SK-N-SH (cell line): Measurements from ENCODE around the gene NRGN. TPM values are rescaled to one million over a fixed set of nuclear protein-coding genes. Genes with fewer than 3 reads are reported as not detected.

ENCODE experiments used
- CTCF ChIA-PET: fragments of 300-600, 350-600 bp; formaldehyde crosslinking; extraction: SDS; loops from one replicate; lab custom pipeline; 2021; lab: Yijun Ruan, JAX
- POLR2A ChIA-PET: fragments of 350-600 bp; sonication (Branson Sonifier 250); formaldehyde crosslinking; extraction: SDS; loops from one replicate; lab custom pipeline; 2020; ENCODE audit warnings: antibody characterized with exemption, inconsistent platforms; lab: Yijun Ruan, JAX
- DNase-seq: peaks from one replicate; pipeline ENCODE4 v3.0.0; 2012
- H2AFZ ChIP-seq: fragments of 200-600 bp; sonication (generic); 2 replicates; pipeline ENCODE4 v1.8.1; 2016; ENCODE audit warnings: antibody characterized with exemption, mild to moderate bottlenecking, low read depth
- H3F3A ChIP-seq: fragments of 200-600 bp; sonication (generic); replicated peaks from 2 replicates; pipeline ENCODE3; 2016; ENCODE audit warnings: antibody characterized with exemption, mild to moderate bottlenecking; ENCODE audit not compliant: insufficient read depth
- H3K27ac ChIP-seq, 2 experiments: fragments of 200-500 bp in 1 of 2; fragments of 200-600 bp in 1 of 2; sonication (Bioruptor generic) in 1 of 2; sonication (generic), shearing (Covaris generic) in 1 of 2; 2 replicates each; pipeline versions ENCODE4 v1.5.1 to v1.6.1; 2014 to 2016; ENCODE audit warnings: low read depth in 2 of 2, inconsistent platforms in 1 of 2, low read length in 1 of 2, mild to moderate bottlenecking in 1 of 2, mixed read lengths in 1 of 2
- H3K27me3 ChIP-seq: fragments of 200-600 bp; sonication (generic), shearing (Covaris generic); 2 replicates; pipeline ENCODE4 v1.6.1; 2016; ENCODE audit warnings: mixed run types; ENCODE audit not compliant: insufficient read depth
- H3K36me3 ChIP-seq, 2 experiments: fragments of 200-500 bp in 1 of 2; fragments of 200-600 bp in 1 of 2; sonication (Bioruptor generic) in 1 of 2; sonication (generic) in 1 of 2; replicated peaks in 1 of 2; 2 replicates each; pipeline versions ENCODE3 to v1.5.1; 2014 to 2016; ENCODE audit warnings: low read length in 1 of 2, mild to moderate bottlenecking in 1 of 2; ENCODE audit not compliant: insufficient read depth in 2 of 2, control insufficient read depth in 1 of 2
- H3K4me1 ChIP-seq, 2 experiments: fragments of 200-500 bp in 1 of 2; fragments of 200-600 bp in 1 of 2; sonication (Bioruptor generic) in 1 of 2; sonication (generic), shearing (Covaris generic) in 1 of 2; 2 replicates each; pipeline versions ENCODE4 v1.5.1 to v1.6.1; 2014 to 2016; ENCODE audit warnings: low read depth in 1 of 2, low read length in 1 of 2, mixed run types in 1 of 2; ENCODE audit not compliant: insufficient read depth in 2 of 2, control insufficient read depth in 1 of 2
- H3K4me2 ChIP-seq: fragments of 200-600 bp; sonication (generic), shearing (Covaris generic); 2 replicates; pipeline ENCODE4 v1.6.1; 2017; ENCODE audit warnings: mixed run types
- H3K4me3 ChIP-seq, 2 experiments: fragments of 200-500 bp in 1 of 2; fragments of 200-600 bp in 1 of 2; sonication (Bioruptor generic) in 1 of 2; sonication (generic), shearing (Covaris generic) in 1 of 2; 2 replicates each; pipeline versions ENCODE4 v1.5.1 to v1.8.1; 2014 to 2016; ENCODE audit warnings: low read depth in 2 of 2, inconsistent platforms in 1 of 2, low read length in 1 of 2, mild to moderate bottlenecking in 1 of 2, mixed read lengths in 1 of 2, moderate library complexity in 1 of 2
- H3K79me2 ChIP-seq: fragments of 200-600 bp; sonication (generic); 2 replicates; pipeline ENCODE4 v1.8.1; 2017; ENCODE audit warnings: mild to moderate bottlenecking; ENCODE audit not compliant: insufficient read depth
- H3K9ac ChIP-seq: fragments of 200-600 bp; sonication (generic); 2 replicates; pipeline ENCODE4 v1.6.1; 2017; ENCODE audit warnings: mixed run types
- H3K9me2 ChIP-seq: fragments of 200-600 bp; sonication (generic); 2 replicates; pipeline ENCODE4 v1.6.1; 2017; ENCODE audit warnings: mixed run types
- H3K9me3 ChIP-seq: fragments of 200-600 bp; sonication (generic); 2 replicates; pipeline ENCODE4 v1.6.1; 2017; ENCODE audit warnings: mixed run types, mild to moderate bottlenecking, moderate library complexity
- H4K20me1 ChIP-seq: fragments of 200-600 bp; sonication (generic); 2 replicates; pipeline ENCODE4 v1.6.1; 2017; ENCODE audit warnings: mild to moderate bottlenecking, mixed run types; ENCODE audit not compliant: insufficient read depth
- CTCF ChIP-seq: fragments of 200-600 bp; sonication (generic); IDR thresholded peaks from 2 replicates; pipeline ENCODE4 v1.6.1; 2017; ENCODE audit warnings: antibody characterized with exemption, mild to moderate bottlenecking, moderate library complexity
- ELF1 ChIP-seq: IDR thresholded peaks from 2 replicates; pipeline ENCODE4 v1.4.0; 2012
- FOXM1 ChIP-seq: IDR thresholded peaks from 2 replicates; pipeline ENCODE4 v1.4.0; 2012; ENCODE audit warnings: low read depth, mild to moderate bottlenecking
- NFIC ChIP-seq: IDR thresholded peaks from 2 replicates; pipeline ENCODE4 v1.4.0; 2012; ENCODE audit warnings: borderline replicate concordance
- PBX3 ChIP-seq: IDR thresholded peaks from 2 replicates; pipeline ENCODE4; 2012
- RAD21 ChIP-seq: IDR thresholded peaks from 2 replicates; pipeline ENCODE4 v1.6.1; 2012; ENCODE audit warnings: mild to moderate bottlenecking, low read length
- RXRA ChIP-seq: IDR thresholded peaks from 2 replicates; pipeline ENCODE4 v1.4.0; 2012; ENCODE audit warnings: low read depth, mild to moderate bottlenecking, borderline replicate concordance
- SIN3A ChIP-seq: IDR thresholded peaks from 2 replicates; pipeline ENCODE4 v1.6.1; 2012; ENCODE audit warnings: low read depth, mild to moderate bottlenecking, low read length, moderate library complexity, borderline replicate concordance
- TAF1 ChIP-seq: IDR thresholded peaks from 2 replicates; pipeline ENCODE4 v1.6.1; 2012; ENCODE audit warnings: low read depth, mild to moderate bottlenecking, low read length, moderate library complexity, borderline replicate concordance
- TEAD4 ChIP-seq: IDR thresholded peaks from 2 replicates; pipeline ENCODE4 v1.4.0; 2012; ENCODE audit warnings: mild to moderate bottlenecking, borderline replicate concordance; ENCODE audit not compliant: insufficient read depth
- USF2 ChIP-seq: fragments of 150-350 bp; IDR thresholded peaks from 2 replicates; pipeline ENCODE4 v1.6.1; 2017; ENCODE audit warnings: antibody characterized with exemption, low read length, low read depth, borderline replicate concordance
- YY1 ChIP-seq: IDR thresholded peaks from 2 replicates; pipeline ENCODE4 v1.4.0; 2012; ENCODE audit warnings: low read depth, mild to moderate bottlenecking
- ZBTB33 ChIP-seq: IDR thresholded peaks from 2 replicates; pipeline ENCODE4 v1.4.0; 2012; ENCODE audit warnings: low read depth, borderline replicate concordance
- WGBS: methylation state at CpG from one replicate; pipeline ENCODE4 v1.1.6; 2017; ENCODE audit warnings: low lambda C conversion rate; 5-methylcytosine and 5-hydroxymethylcytosine counted together
- polyA plus RNA-seq, 3 experiments: library from polyadenylated mRNA; depleted of rRNA; stranded (reverse); fragments of >200 nt; gene quantifications; 2 replicates each; pipeline ENCODE4 v1.2.3, GENCODE V29; 2012

The NRGN gene
- polyA plus RNA-seq, 1 of the 3 experiments (the other 2 are of a cell fraction), result 6.8 TPM

GRCh38 chr11:124776865-124777645 lies 37.3 kb downstream of the NRGN start:
- peaks cover 7 to 21% of the 10 kb centered on the region in 2 experiments for H3K36me3 ChIP-seq
- no peak for DNase-seq
- POLR2A ChIA-PET, result no interaction called here
- H3K9ac ChIP-seq, result no peak overlapping the region
- no peak overlapping the region for H3K4me3 ChIP-seq
- TF ChIP-seq ELF1 (no peak), TEAD4 (no peak), YY1 (no peak), SIN3A (no peak), PBX3 (no peak), RAD21 (no peak), NFIC (no peak), RXRA (no peak), ZBTB33 (no peak), TAF1 (no peak), FOXM1 (no peak), USF2 (no peak)
- H3K9me3 ChIP-seq, result no peaks in the 10 kb centered on the region
- no peaks in the 10 kb centered on the region for H3K27me3 ChIP-seq
- H2AFZ ChIP-seq, result no peak overlapping the region
- CTCF ChIA-PET, result interaction anchor here (0.8 to 9.9 kb wide), 5 partner anchors 10 to 116 kb away, joined by 3 to 60 read pairs (median 4); partner anchors contain the start of gene ESAM
- H3K27ac ChIP-seq, result no peak overlapping the region
- H3F3A ChIP-seq, result no peaks in the 10 kb centered on the region
- no peaks in the 10 kb centered on the region for H3K9me2 ChIP-seq
- peaks cover 65% of the 10 kb centered on the region for H3K79me2 ChIP-seq
- no peaks in the 10 kb centered on the region for H4K20me1 ChIP-seq
- H3K4me2 ChIP-seq, result no peak overlapping the region
- 99% methylated on average over 7 of the region's 7 CpGs for WGBS
- H3K4me1 ChIP-seq, result no peaks in the 10 kb centered on the region

- peaks cover 60% of the 10 kb centered on the region for H3K79me2 ChIP-seq
- CTCF ChIA-PET, result interaction anchor here (0.8 to 9.9 kb wide), 7 partner anchors 8 to 117 kb away, joined by 3 to 60 read pairs (median 4); partner anchors contain the start of gene ESAM
Observed at GRCh38 chr11:124778281-124778680, 38.5 kb downstream of the NRGN start.

More at GRCh38 chr11:124778281-124778680, 38.5 kb downstream of the NRGN start:
- Histone ChIP-seq H3K27ac (no peak overlapping the region), H3K9ac (no peak overlapping the region), H3K9me2 (no peaks in the 10 kb centered on the region), H4K20me1 (no peaks in the 10 kb centered on the region), H3K4me1 (no peaks in the 10 kb centered on the region), H3K4me3 (no peak overlapping the region), H2AFZ (no peak overlapping the region), H3K36me3 (peaks cover 7 to 14% of the 10 kb centered on the region in 2 experiments), H3K9me3 (no peaks in the 10 kb centered on the region), H3F3A (no peaks in the 10 kb centered on the region), H3K27me3 (no peaks in the 10 kb centered on the region), H3K4me2 (no peak overlapping the region)
- 94% methylated on average over 2 of the region's 2 CpGs for WGBS
- POLR2A ChIA-PET, result interaction anchor here (1.1 kb wide), 1 partner anchor 22 kb away, joined by 4 read pairs; the partner anchor contains the start of gene MSANTD2
- DNase-seq, result peak; percentile 16
- TF ChIP-seq ZBTB33, result no peak
- no peak for TF ChIP-seq TAF1
- TF ChIP-seq CTCF, result peak; percentile 35
